Measurements from ENCODE around the gene GRK5.

- TF ChIP-seq CTCF (IDR thresholded peaks at IDR 0.05; ENCODE audit: poor library complexity, severe bottlenecking) (no peak), EP300 (conservative IDR thresholded peaks at IDR 0.05; ENCODE audit: poor library complexity, severe bottlenecking) (no peak), EZH2 (IDR thresholded peaks at IDR 0.05; ENCODE audit: borderline replicate concordance, insufficient read depth, low read length, poor library complexity, severe bottlenecking) (no peak), SMC3 (conservative IDR thresholded peaks at IDR 0.05; ENCODE audit: poor library complexity) (no peak), REST (IDR thresholded peaks at IDR 0.05; ENCODE audit: borderline replicate concordance) (no peak), POLR2AphosphoS5 (IDR thresholded peaks at IDR 0.05) (no peak), TAF1 (IDR thresholded peaks at IDR 0.05; ENCODE audit: low read depth) (no peak), RAD21 (conservative IDR thresholded peaks at IDR 0.05) (no peak), MXI1 (conservative IDR thresholded peaks at IDR 0.05; ENCODE audit: poor library complexity, severe bottlenecking) (no peak)
Observed at GRCh38 chr10:119493155-119493554, 285.8 kb downstream of the GRK5 start.
